ENCODE data around the gene GUCA2A. TPM values are rescaled to one million over a fixed set of nuclear protein-coding genes. Genes with fewer than 3 reads are reported as not detected.

The GUCA2A gene
- total RNA-seq, 4 donors from 2014 or later: 3.2 to 2,017 (median 1,376) TPM

GRCh38 chr1:42176902-42177519 is 12.5 kb upstream of the GUCA2A start:
- no peak for TF ChIP-seq EP300 (IDR thresholded peaks at IDR 0.05; ENCODE audit: low read depth)
- TF ChIP-seq POLR2AphosphoS5 (IDR thresholded peaks at IDR 0.05): no peak
- TF ChIP-seq POLR2A (IDR thresholded peaks at IDR 0.05): no peak
- TF ChIP-seq CTCF (IDR thresholded peaks at IDR 0.05): peak; percentile 59 to 77 (median 67)
- intact Hi-C loops (cut with DNase I; ENCODE audit: low total_unique reads) (no loop called here), in situ Hi-C loops (cut with MboI; ENCODE audit: low pct_ligation_motif_present in 1 of 4, low pct_unique_long_range_greater_than_20kb in 1 of 4, low sequenced_read_pairs in 3 of 4) (no loop called here)
- H3K4me3 ChIP-seq: no peak overlapping the region
- 79 to 83% methylated on average over 3 to 4 of the region's 4 CpGs for WGBS, 2 donors (ENCODE audit: low coverage in 1 of 2)
- no peaks in the 10 kb centered on the region for H3K27me3 ChIP-seq
- no peak overlapping the region for H3K27ac ChIP-seq
- H3K36me3 ChIP-seq: no peaks in the 10 kb centered on the region
- peaks cover 4 to 24% (median 16%) of the 10 kb centered on the region in 4 donors for H3K4me1 ChIP-seq
- DNase-seq: no peak
- H3K9me3 ChIP-seq: no peaks in the 10 kb centered on the region

- intact Hi-C loops (cut with DNase I; ENCODE audit: low total_unique reads) (no loop called here), in situ Hi-C loops (cut with MboI; ENCODE audit: low pct_ligation_motif_present in 1 of 4, low pct_unique_long_range_greater_than_20kb in 1 of 4, low sequenced_read_pairs in 3 of 4) (no loop called here)
- Histone ChIP-seq H3K27me3 (no peaks in the 10 kb centered on the region), H3K4me1 (peaks cover 12 to 39% (median 27%) of the 10 kb centered on the region in 4 donors), H3K9me3 (no peaks in the 10 kb centered on the region), H3K27ac (no peak overlapping the region), H3K4me3 (no peak overlapping the region), H3K36me3 (no peaks in the 10 kb centered on the region)
- TF ChIP-seq CTCF (IDR thresholded peaks at IDR 0.05): no peak
- TF ChIP-seq POLR2A (IDR thresholded peaks at IDR 0.05): no peak
- TF ChIP-seq POLR2AphosphoS5 (IDR thresholded peaks at IDR 0.05): no peak
- no peak for TF ChIP-seq EP300 (IDR thresholded peaks at IDR 0.05; ENCODE audit: low read depth)
- WGBS, 2 donors (ENCODE audit: low coverage in 1 of 2): 93% methylated on average over 7 of the region's 7 CpGs; no CpG with 5 or more reads in 1 of the 2 donors
- no peak for DNase-seq
Observed at GRCh38 chr1:42175314-42176054, 10.9 kb upstream of the GUCA2A start.

- no peak overlapping the region for H3K4me3 ChIP-seq
- in situ Hi-C loops (cut with MboI; ENCODE audit: low pct_ligation_motif_present in 1 of 4, low pct_unique_long_range_greater_than_20kb in 1 of 4, low sequenced_read_pairs in 3 of 4) (no loop called here), intact Hi-C loops (cut with DNase I; ENCODE audit: low total_unique reads) (no loop called here)
- no peak overlapping the region for H3K27ac ChIP-seq
- no peaks in the 10 kb centered on the region for H3K36me3 ChIP-seq
- H3K9me3 ChIP-seq: no peaks in the 10 kb centered on the region
- no peak for TF ChIP-seq POLR2AphosphoS5 (IDR thresholded peaks at IDR 0.05)
- peaks cover 16 to 43% (median 32%) of the 10 kb centered on the region in 4 donors for H3K4me1 ChIP-seq
- 76 to 77% methylated on average over 4 to 8 of the region's 8 CpGs for WGBS, 2 donors (ENCODE audit: low coverage in 1 of 2)
- DNase-seq: no peak
- no peaks in the 10 kb centered on the region for H3K27me3 ChIP-seq
Observed at GRCh38 chr1:42173961-42174735, 9.6 kb upstream of the GUCA2A start.

GRCh38 chr1:42173155-42173933 is 8.8 kb upstream of the GUCA2A start:
- Histone ChIP-seq H3K27ac (peak overlapping the region; percentile 47 to 82 (median 71)), H3K36me3 (no peaks in the 10 kb centered on the region), H3K9me3 (no peaks in the 10 kb centered on the region), H3K4me1 (peaks cover 16 to 47% (median 34%) of the 10 kb centered on the region in 4 donors), H3K4me3 (no peak overlapping the region), H3K27me3 (no peaks in the 10 kb centered on the region)
- in situ Hi-C loops (cut with MboI; ENCODE audit: low pct_ligation_motif_present in 1 of 4, low pct_unique_long_range_greater_than_20kb in 1 of 4, low sequenced_read_pairs in 3 of 4) (no loop called here), intact Hi-C loops (cut with DNase I; ENCODE audit: low total_unique reads) (no loop called here)
- DNase-seq: peak; percentile 74
- 41 to 100% methylated on average over 1 to 8 of the region's 9 CpGs for WGBS, 2 donors (ENCODE audit: low coverage in 1 of 2)
- TF ChIP-seq POLR2A (IDR thresholded peaks at IDR 0.05) (no peak), CTCF (IDR thresholded peaks at IDR 0.05) (peak; percentile 94 to 97 (median 97)), POLR2AphosphoS5 (IDR thresholded peaks at IDR 0.05) (no peak), EP300 (IDR thresholded peaks at IDR 0.05; ENCODE audit: low read depth) (no peak)

Measured in transverse colon (tissue), 4 donors.